NCI-H1105 (cell line): ENCODE results near the gene DAGLB.
A peak's percentile ranks its signal among the peaks of the same experiment; 100 is the strongest.
"Not testable (repeated sequence)": the region's sequence is repeated elsewhere in the genome, so short reads cannot be mapped to it uniquely, and the experiment has no call there.

Source experiments
- DNase-seq: peaks from one replicate; lab custom pipeline; 2025; lab: John Stamatoyannopoulos, UW

The DAGLB gene

GRCh38 chr7:6397759-6398495, 49.8 kb downstream of the DAGLB start:
- not testable (repeated sequence) for DNase-seq

- no peak for DNase-seq
These were observed 51.7 kb downstream of the DAGLB start for GRCh38 chr7:6395898-6396595.

DNA sequence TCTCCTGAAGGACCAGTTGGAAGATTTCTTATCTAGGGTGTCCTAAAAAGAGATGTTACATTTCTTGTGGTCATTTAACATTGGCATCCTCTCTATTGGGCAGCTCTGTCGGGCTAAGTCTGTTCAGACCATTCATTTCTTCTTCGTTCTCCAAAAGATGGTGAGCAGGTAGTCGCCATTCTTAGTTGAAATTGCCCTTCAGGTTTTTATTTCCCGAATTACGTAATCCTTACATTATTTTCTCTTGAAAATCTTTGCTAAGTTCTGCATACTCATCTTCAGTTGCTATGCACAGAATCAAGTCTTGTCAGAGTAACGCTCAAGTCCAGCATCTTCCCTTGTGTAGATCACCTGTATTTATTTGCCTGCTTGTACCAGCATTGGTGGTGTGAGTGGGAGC, 53.6 kb downstream of the DAGLB start:
- no peak for DNase-seq

DNA sequence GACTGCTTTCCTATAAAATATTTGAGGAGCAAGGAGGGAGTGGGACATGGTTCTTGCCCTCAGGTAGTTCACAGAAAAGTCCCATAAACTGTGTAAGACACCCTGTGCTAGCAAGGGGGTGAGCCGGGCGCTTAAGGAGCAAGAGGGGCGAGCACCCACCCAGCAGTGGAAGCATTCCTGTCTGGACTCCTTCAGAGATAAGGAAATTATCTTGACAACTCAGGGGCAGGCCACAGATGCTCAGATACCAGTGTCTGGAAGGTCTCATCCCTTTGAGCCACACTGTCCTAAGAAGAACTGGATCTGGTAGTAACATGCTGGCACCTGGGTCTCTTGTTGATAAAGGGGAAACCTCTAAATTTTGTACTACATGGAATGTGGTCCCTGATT, 54.1 kb downstream of the DAGLB start:
- no peak for DNase-seq

- DNase-seq, result no peak
These were observed 54.8 kb downstream of the DAGLB start for GRCh38 chr7:6392712-6393666.

DNA sequence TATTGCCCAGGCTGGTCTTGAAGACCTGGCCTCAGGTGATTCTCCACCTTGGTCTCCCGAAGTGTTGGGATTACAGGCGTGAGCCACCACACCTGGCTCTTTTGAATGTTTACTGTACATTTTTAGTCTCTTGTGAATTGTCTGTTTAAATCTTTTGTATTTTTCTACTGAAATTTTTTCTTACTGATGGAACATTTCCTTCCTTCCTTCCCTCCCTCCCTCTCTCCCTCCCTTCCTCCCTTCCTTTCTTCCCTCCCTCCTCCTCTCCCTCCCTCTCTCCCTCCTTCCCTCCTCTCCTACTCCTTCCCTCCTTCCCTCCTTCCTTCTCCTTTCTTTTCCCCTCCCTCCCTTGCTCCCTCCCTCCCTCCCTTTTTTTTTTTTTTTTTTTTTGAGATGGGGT, 58.0 kb downstream of the DAGLB start:
- no peak for DNase-seq

- DNase-seq, result no peak
These were observed 59.9 kb downstream of the DAGLB start for GRCh38 chr7:6387734-6388294.

DNA sequence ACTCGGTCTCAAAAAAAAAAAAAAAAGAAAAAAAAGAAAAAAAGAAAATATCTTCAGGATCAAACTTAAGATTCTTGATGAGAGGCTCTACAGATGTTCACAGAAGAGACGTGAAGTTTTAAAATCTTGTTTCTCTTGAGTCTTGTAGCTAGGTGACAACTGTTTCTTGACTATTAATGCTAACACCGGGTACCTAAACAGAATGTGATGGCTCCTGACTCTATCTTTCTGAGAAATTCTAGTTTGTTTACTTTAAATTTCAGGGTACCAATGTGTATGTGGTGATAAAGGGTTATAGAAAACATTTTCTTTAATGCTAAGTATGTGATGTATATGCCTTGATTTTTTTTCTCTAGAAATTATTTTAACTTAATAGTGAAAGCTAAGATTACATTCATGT, 61.0 kb downstream of the DAGLB start:
- DNase-seq, result no peak

DNA sequence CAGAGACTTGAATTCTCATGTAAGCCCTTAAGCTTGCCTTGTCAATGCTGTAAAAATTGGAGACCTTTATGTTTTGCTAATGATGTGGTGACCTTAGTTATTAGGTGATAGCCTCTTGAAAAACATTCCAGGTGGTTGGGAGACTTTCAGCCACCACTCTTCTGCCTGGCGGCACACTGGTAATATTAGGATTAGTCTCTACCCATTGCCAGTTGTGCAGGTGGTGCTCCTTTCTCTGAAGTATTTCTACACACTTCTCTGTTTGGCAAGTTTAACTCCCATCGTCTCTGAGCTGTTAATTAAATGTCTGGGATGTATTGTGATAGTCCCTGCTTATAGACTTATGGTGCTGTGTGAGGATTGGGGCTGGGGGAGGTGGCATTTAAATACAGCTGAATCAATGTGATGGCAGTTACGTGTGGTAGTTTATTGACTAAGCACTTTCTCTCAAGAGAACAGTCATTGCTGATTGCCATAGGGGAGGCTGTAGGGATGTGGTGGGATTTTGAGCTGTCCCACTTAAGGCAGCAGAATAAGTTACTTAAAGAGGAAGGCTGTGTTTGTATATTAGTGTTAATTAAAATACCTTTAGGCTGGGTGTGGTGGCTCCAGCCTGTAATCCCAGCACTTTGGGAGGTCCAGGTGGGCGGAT, 61.7 kb downstream of the DAGLB start:
- peak; percentile 16 for DNase-seq

DNA sequence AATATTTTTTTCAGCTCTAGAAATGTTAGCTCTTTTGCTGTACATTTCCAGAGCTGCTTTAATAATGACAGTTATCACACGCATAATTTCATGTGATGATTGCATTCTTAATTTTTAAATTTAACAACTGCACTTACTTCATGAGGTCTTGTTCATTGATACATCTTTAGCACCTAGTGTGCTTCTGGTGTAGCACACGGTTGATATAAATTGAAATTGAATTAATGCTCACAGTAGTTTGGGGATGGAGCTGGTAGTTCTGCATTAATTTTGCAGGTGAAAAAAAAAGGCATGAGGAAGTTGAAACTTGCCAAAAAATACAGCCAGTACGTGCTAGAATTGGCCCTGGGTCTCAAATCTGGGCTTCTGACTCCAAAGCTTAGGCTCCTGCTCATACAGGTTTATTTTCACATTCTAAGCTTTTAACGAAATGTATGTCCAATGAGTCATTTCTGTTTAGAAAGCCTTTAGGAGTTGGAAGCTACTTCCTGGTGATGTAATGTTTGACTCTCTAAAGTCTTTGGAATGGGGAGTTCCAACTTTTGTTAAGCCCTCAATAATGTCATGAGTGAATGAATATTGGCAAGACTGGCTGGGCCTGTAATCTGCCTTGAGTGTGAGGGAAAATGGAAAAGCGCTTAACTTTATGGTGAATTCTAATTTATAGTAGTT, 62.5 kb downstream of the DAGLB start:
- DNase-seq, result no peak

DNA sequence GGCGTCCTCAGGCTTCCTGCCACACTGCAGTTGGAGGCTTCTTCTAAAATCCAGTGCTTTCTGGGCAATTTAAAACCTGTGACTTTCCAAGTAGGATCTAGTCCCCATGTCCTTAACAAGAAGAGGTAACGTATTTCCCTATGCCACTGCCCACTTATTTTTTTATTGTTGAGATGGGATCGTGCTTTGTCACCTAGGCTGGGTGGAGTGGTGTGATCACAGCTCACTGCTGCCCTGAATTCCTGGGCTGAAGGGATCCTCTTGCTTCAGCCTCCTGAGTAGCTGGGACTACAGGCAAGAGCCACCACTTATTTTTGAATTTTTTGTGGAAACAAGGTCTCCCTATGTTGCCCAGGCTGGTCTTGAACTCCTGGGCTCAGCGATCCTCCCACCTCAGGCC, 63.4 kb downstream of the DAGLB start:
- no peak for DNase-seq

- DNase-seq, result no peak
These were observed 64.9 kb downstream of the DAGLB start for GRCh38 chr7:6382817-6383216.

DNA sequence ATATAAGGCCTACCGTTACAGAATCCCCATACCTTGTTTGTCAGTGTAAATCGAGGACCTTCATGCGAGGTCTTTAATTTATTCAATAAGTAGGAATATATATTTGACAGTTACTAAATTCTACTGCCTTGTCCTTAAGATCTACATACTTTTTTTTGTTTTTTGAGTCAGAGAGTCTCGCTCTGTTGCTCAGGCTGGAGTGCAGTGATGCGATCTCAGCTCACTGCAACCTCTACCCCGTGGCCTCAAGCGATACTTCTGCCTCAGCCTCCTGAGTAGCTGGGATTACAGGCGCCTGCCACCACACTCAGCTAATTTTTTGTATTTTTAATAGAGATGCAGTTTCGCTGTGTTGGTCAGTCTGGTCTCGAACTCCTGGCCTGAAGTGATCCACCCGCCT, 65.9 kb downstream of the DAGLB start:
- not testable (repeated sequence) for DNase-seq

DNA sequence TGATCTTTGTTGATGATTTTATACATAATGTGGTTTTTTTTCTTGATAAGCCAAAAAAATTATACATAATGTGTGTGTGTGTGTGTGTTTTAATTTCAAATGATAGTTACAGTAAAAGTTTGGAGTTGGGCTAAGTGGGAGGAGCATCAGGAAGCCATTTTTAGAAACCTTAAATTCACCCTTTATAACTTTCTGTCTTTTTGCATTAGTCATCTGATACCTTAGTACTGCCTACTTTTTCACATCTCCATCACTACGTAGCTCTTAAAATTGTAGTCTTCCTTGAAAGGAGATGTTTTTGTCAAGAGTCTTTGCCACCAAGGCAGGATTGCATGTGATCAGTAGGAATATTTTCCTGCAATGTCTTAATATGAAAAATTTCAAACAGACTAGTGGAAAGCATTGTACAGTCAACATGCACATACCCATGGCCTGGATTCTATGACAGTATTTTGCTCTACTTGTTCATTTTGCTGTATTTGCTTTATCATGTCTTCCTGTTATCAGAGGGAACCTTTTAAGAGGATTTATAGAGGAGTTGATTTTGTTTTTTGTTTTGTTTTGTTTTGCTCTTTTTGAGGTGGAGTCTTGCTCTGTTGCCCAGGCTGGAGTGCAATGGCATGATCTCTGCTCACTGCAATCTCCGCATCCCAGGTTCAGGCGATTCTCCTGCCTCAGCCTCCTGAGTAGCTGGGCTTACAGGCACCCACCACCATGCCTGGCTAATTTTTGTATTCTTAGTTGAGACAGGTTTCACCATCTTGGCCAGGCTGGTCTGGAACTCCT, 67.3 kb downstream of the DAGLB start:
- no peak for DNase-seq

GRCh38 chr7:6379886-6380285, 67.9 kb downstream of the DAGLB start:
- no peak for DNase-seq

DNA sequence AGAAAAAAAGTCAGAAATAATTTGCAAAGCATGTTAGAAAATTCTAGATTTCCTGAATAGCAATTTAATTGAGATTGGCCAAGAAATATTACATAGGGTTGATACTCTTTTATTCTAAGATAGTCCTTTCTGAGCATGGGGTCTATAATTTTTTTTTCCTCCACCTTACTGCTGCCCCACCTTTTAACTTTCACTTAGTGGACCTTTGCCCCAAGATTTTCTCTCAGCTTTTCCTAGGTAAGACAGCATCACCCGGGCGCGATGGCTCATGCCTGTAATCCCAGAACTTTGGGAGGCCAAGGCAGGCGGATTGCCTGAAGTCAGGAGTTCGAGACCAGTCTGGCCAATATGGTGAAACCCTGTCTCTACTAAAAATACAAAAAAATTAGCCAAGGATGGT, 69.2 kb downstream of the DAGLB start:
- DNase-seq, result not testable (repeated sequence)

- no peak for DNase-seq
These were observed 70.9 kb downstream of the DAGLB start for GRCh38 chr7:6376820-6377219.

GRCh38 chr7:6375348-6376101, 72.2 kb downstream of the DAGLB start:
- DNase-seq, result no peak

- no peak for DNase-seq
These were observed 80.0 kb downstream of the DAGLB start for GRCh38 chr7:6367701-6368211.
